HG03432 (cell line): ENCODE results near the gene LRRC10B.

Experiments used
- ATAC-seq: cut with Tn5 transposase; IDR thresholded peaks from one replicate; pipeline ENCODE4 v1.9.1; 2021; ENCODE audit warnings: mild to moderate bottlenecking, moderate library complexity; ENCODE audit not compliant: unreplicated experiment

The LRRC10B gene

GRCh38 chr11:61486011-61486620, 22.4 kb upstream of the LRRC10B start:
- no peak for ATAC-seq

DNA sequence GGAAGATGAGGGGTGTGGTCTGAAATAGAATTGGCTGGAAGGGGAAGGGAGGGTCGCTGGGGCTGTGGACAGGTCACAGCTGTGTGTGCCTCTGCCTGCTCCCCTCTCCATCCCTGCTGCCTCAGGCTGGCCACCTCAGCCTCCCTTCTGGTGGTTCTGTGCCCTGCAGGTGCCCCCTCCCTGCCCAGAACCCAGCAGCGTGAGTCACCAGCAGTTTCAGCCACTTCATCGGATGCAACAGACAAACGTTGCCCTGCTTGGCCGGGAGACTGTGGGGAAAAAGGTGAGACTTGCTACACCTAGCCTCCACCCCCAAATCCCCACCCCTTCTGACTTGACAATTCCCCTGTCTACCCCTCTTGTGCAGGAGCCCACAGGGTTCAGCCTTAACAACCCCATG, 21.8 kb upstream of the LRRC10B start:
- no peak for ATAC-seq

GRCh38 chr11:61487342-61488025, 21.1 kb upstream of the LRRC10B start:
- no peak for ATAC-seq

GRCh38 chr11:61488651-61489291, 19.8 kb upstream of the LRRC10B start:
- ATAC-seq: no peak

- no peak for ATAC-seq
These were observed 18.5 kb upstream of the LRRC10B start for GRCh38 chr11:61489833-61490721.

DNA sequence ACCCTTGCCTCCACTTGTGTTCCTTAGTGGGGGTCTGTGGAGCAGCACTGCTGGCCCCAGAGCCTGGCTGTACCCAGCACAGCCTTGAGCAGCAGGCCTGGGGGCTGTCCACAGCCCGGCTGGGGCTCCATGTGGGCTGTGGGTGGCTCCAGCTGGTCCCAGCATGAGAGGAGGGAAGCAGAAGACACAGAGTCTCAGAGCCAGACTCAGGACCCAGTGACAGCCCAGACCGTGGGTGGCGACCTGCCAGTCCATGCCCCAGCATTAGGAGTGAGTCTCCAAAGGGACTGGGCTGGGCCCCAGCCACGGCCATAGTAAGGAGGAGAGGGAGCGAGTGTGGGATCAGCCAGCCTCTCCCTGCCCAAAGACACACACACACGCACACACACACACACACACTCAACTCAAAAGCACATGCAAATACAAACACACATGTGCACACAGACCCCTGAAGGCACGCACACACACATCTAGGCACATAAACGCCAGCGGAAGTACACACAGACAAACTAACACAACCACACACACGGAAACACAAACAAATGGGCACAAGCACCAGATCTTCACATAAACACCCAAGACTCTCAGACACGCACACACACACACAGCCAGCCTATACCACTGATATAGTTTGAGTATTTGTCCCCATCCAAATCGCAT, 16.7 kb upstream of the LRRC10B start:
- ATAC-seq: no peak

GRCh38 chr11:61494381-61494961, 14.1 kb upstream of the LRRC10B start:
- no peak for ATAC-seq

DNA sequence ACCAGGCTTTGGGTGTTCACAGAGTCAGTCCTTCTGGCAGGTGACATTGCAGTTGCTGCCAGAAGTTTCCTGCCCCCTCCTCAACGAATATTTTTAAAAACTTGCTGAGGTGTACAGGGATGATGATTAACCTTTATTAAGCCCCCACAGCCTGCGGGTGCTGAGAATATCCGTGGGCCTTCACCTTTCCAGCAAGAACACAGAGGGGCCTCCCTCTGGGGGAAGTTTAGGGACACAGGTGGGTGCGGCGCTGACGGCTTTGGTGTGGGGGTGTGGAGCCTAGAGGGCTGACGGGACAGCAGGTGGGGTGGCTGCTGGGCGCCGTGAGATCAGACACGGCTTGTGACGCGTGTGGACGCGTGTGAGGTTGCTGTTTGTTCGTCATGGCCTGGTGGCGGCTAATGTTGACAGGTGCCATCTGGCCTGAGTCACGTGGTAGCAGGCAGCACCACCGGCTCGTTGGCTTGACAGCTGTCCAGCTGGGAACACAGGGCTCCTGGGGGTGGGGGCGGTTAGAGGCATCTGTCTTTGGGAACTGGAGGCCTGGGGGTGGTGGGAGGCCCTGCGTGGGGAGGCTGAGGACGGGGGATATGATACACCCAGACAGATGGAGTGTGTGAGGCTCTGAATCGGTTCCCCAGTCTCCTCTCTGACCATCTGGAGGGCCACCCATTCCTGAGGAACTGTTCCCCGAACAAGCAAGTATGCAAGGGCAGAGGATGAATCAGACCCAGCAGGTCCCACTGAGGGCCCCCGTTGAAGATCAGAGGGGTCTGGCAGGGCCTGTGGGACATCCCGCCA, 12.5 kb upstream of the LRRC10B start:
- no peak for ATAC-seq

- ATAC-seq: no peak
These were observed 11.7 kb upstream of the LRRC10B start for GRCh38 chr11:61496602-61497400.

GRCh38 chr11:61497473-61497872, 11.1 kb upstream of the LRRC10B start:
- ATAC-seq: no peak

DNA sequence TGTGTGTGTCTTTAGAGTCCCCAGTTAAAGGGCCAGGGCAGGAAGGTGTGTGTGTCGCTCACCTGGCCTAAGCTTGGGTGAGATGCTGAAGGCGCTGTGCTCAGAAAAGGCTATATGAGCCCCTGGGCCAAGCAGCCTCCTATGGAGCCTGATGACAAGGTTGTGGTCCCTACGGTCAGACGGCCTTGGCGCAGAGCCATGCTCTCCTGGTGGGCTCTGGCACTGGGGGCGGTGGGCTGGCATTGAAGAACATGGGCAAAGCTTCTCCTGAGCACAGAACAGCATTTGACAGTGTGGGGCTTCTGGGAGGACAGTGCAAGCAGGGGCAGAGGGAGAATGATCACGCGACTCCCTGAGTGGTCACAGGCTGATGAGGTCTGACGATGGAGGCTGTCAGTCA, 10.7 kb upstream of the LRRC10B start:
- no peak for ATAC-seq

DNA sequence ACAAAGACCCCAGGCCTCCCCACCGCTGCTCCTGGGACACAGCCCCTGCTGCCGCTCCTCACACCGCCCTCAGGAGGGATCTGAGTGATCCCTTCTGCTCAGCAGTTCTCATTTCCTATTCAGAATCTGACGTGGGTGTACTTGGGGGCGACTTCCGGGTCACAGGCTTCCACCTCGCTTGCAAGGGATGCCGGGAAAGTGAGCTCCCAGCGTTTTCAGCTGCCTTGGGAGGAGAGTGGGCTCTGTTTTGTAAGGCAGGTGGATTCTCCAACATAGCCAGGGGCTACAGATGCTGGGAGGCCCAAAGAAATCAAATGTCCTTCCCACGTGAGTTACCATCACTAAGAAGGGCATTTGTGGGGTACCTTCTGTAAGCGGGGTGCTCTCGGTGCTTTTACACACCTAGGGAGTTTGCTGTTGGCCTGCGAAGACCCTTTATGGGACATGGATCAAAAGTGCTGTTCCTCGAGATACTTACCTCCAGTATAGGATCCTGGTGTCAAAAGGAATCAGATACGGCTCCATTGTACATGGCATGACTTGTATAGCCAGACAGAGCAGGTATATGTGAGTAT, 9.7 kb upstream of the LRRC10B start:
- no peak for ATAC-seq

DNA sequence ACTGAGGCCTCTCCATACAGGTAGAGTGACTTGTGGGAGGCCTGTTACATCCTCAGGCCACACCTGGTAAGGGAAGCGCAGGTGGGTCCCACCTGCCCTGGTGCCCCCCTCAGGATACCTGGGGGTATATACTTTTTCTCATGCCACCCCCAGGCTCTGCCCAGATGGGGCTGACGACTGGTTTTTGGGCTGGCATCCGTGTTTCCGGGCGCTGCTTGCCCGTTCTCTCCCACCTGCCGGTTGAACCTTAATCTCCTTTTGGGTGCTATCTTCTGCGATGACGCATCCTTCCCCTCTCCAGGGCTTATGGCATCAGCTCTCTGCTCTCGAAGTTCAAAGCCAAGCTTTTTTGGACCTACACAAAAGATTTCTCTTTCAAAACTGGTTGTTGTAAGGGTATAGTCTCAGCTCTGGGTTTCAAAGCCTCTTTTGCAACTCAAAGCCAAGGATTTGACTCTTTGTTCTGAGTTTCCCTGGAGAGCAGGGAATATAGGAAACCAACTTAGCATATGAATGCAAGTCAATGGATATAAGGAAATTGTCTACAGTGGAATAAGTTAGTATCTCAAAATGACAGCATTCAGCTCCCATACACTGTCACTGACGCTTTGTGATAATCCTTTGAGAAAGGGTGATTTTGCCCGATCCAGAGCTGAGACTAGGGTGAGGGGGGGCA, 8.6 kb upstream of the LRRC10B start:
- no peak for ATAC-seq

- no peak for ATAC-seq
These were observed 6.0 kb upstream of the LRRC10B start for GRCh38 chr11:61502522-61502921.

DNA sequence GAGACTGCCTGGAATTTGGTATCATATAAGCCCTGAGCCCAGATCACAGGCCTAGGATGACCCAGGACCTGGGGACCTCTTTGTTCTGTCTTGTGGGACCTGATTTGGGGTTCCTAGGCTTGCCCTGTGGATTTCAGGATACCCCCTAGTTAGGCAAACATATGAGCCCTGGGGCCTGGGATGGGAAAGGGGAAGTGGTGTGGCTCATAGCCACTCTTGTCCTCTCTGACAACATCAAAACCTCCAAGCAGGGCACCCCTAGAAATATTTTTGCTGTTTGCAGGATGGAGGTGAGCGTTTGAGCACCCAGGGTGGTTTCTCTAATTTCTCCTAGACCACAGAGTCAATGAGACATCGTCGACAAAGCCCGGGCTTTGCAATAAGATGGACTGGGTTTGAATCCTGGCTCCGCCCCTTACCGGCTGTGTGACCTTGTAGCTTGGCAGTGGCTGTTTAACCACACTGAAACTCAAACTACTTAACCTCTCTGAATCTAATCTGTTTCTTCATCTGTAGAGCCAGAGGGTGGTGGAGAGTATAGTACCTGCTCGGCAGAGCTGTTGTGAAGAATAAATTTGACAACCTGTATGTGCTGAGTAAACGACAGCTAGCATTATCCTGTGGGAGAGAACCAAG, 5.3 kb upstream of the LRRC10B start:
- no peak for ATAC-seq

DNA sequence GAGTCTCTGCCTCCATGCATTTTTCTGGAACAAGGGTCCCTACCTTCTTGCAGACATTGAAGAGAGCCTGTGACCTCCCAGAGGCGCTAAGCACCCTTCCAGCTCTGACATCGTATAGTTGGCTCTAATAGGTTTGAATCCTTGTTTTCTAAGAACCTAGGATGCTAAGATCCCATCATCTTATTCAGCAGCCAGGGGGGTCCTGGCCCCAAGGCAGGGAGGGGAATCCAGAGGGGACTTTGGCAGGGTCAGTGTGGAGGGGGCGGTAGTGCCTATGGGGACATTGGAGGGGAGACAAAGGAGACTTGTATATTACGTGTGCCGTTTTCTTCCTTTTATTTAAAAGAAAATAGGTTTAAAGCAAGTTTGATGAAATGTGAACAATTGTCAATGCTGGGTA, 3.4 kb upstream of the LRRC10B start:
- ATAC-seq: no peak

DNA sequence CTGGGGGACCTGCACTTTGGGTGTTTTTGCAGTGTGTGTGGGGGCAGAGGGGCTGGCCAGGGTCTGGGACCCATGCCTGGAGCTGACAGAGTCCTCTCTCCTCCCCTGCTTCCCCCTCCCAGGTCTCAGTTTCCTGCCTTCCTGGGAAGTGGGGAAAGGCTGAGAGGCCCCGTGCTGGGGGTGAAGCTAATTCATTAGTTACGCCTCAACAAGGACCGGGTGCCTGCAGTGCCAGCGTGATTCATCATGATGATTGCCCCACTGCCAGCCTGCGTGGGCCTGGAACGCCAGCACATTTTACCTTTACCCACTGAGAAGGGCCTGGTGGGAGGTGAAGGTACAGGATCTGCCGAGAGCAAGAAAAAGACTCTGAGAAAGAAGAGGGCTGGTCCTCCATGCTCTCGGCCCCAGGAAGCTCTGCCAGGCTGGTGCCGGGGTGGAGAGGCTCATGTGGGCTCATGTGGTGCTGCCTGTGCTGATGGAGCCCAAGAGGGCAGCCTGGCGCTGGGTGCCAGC, 2.9 kb upstream of the LRRC10B start:
- ATAC-seq: no peak
